Peyer's patch (tissue), 4 donors: ENCODE data around the gene RPS6KA5. TPM values are rescaled to one million over a fixed set of nuclear protein-coding genes. Genes with fewer than 3 reads are reported as not detected.

Source experiments
- DNase-seq, 3 donors: peaks; one replicate each; pipeline ENCODE4 v3.0.0-alpha.2; 2017 to 2019
- H3K27ac ChIP-seq, 4 donors: fragments of 200-600 bp; sonication (generic); one replicate each; pipeline ENCODE4 v1.5.1; 2016 to 2019
- H3K27me3 ChIP-seq, 2 donors: fragments of 200-600 bp; sonication (generic); one replicate each; pipeline ENCODE4 v1.5.1; 2019
- H3K36me3 ChIP-seq, 3 donors: fragments of 200-600 bp; sonication (generic); one replicate each; pipeline ENCODE4 v1.5.1; 2016 to 2019
- H3K4me1 ChIP-seq, 4 donors: fragments of 200-600 bp; sonication (generic); one replicate each; pipeline ENCODE4 v1.5.1; 2016 to 2019
- H3K4me3 ChIP-seq, 4 donors: fragments of 200-600 bp; sonication (generic); 1 replicate in 3 of 4; 2 replicates in 1 of 4; pipeline ENCODE4 v1.5.1; 2016 to 2019; ENCODE audit warnings: mild to moderate bottlenecking in 1 of 4
- H3K9me3 ChIP-seq, 4 donors: fragments of 200-600 bp; sonication (generic); one replicate each; pipeline ENCODE4 v1.5.1; 2016 to 2019; ENCODE audit warnings: mild to moderate bottlenecking in 1 of 4
- CTCF ChIP-seq, 6 experiments: fragments of 450-650 bp in 4 of 6; fragments of 200-600 bp in 2 of 6; sonication (generic) in 1 of 6; IDR thresholded peaks; one replicate each; pipeline ENCODE4 v1.5.1; 2017 to 2019; ENCODE audit warnings: antibody characterized with exemption in 6 of 6, mild to moderate bottlenecking in 3 of 6, moderate library complexity in 1 of 6
- POLR2A ChIP-seq, 2 donors: fragments of 450-650 bp; IDR thresholded peaks; one replicate each; pipeline ENCODE4 v1.5.1; 2017; ENCODE audit warnings: antibody characterized with exemption in 2 of 2, mild to moderate bottlenecking in 2 of 2, moderate library complexity in 2 of 2
- total RNA-seq, 4 donors: library from RNA; depleted of rRNA; stranded (reverse); fragments of >200 nt; gene quantifications; one replicate each; pipeline ENCODE4 v1.1.0, GENCODE V29; 2016

RPS6KA5 gene
- total RNA-seq, 4 donors from 2014 or later: 10.3 to 15.1 (median 10.6) TPM

- no peak overlapping the region for H3K4me3 ChIP-seq
- H3K36me3 ChIP-seq: peaks cover 0 to 40% (median 0%) of the 10 kb centered on the region in 3 donors
- H3K27ac ChIP-seq: no peak overlapping the region
- H3K9me3 ChIP-seq: no peaks in the 10 kb centered on the region
- TF ChIP-seq POLR2A (IDR thresholded peaks at IDR 0.05) (no peak), CTCF (IDR thresholded peaks at IDR 0.05) (no peak)
- no peak for DNase-seq
- no peaks in the 10 kb centered on the region for H3K4me1 ChIP-seq
- no peaks in the 10 kb centered on the region for H3K27me3 ChIP-seq
Measured at GRCh38 chr14:90893510-90893909, 166.9 kb downstream of the RPS6KA5 start.

- Histone ChIP-seq H3K4me3 (no peak overlapping the region), H3K27ac (no peak overlapping the region), H3K27me3 (no peaks in the 10 kb centered on the region), H3K36me3 (peaks cover 0 to 35% (median 0%) of the 10 kb centered on the region in 3 donors), H3K4me1 (no peaks in the 10 kb centered on the region), H3K9me3 (no peaks in the 10 kb centered on the region)
- DNase-seq: no peak
- TF ChIP-seq CTCF (IDR thresholded peaks at IDR 0.05): no peak
Measured at GRCh38 chr14:90892970-90893369, 167.5 kb downstream of the RPS6KA5 start.

GRCh38 chr14:90891326-90891725 is 169.1 kb downstream of the RPS6KA5 start:
- Histone ChIP-seq H3K4me1 (no peaks in the 10 kb centered on the region), H3K27ac (no peak overlapping the region), H3K36me3 (peaks cover 0 to 22% (median 0%) of the 10 kb centered on the region in 3 donors), H3K4me3 (no peak overlapping the region), H3K27me3 (no peaks in the 10 kb centered on the region), H3K9me3 (no peaks in the 10 kb centered on the region)
- no peak for TF ChIP-seq CTCF (IDR thresholded peaks at IDR 0.05)
- no peak for DNase-seq

- H3K36me3 ChIP-seq: peaks cover 0 to 14% (median 0%) of the 10 kb centered on the region in 3 donors
- no peak for TF ChIP-seq CTCF (IDR thresholded peaks at IDR 0.05)
- no peak for TF ChIP-seq POLR2A (IDR thresholded peaks at IDR 0.05)
- H3K4me1 ChIP-seq: no peaks in the 10 kb centered on the region
- H3K4me3 ChIP-seq: no peak overlapping the region
- H3K27me3 ChIP-seq: no peaks in the 10 kb centered on the region
- no peak for DNase-seq
- no peak overlapping the region for H3K27ac ChIP-seq
- no peaks in the 10 kb centered on the region for H3K9me3 ChIP-seq
Measured at GRCh38 chr14:90890322-90891020, 170.0 kb downstream of the RPS6KA5 start.

- no peak for DNase-seq
- Histone ChIP-seq H3K9me3 (no peaks in the 10 kb centered on the region), H3K4me3 (no peak overlapping the region), H3K27ac (no peak overlapping the region), H3K36me3 (peaks cover 0 to 5% (median 0%) of the 10 kb centered on the region in 3 donors), H3K4me1 (no peaks in the 10 kb centered on the region), H3K27me3 (no peaks in the 10 kb centered on the region)
- no peak for TF ChIP-seq POLR2A (IDR thresholded peaks at IDR 0.05)
- no peak for TF ChIP-seq CTCF (IDR thresholded peaks at IDR 0.05)
Measured at GRCh38 chr14:90886297-90886815, 174.1 kb downstream of the RPS6KA5 start.
